Endothelial cell of umbilical vein (primary cell): ENCODE results near the gene ROBO2. TPM values are rescaled to one million over a fixed set of nuclear protein-coding genes. Genes with fewer than 3 reads are reported as not detected.

Source experiments
- BruUV-seq: library from RNA; stranded (reverse); fragments of 400-500 nt; replicated peaks from 2 replicates; lab custom pipeline; 2021; lab: Mats Ljungman, UMichigan
- CTCF ChIA-PET: fragments of 300-600, 350-600 bp; sonication (Branson Sonifier 250); formaldehyde crosslinking; loops from one replicate; lab custom pipeline; 2021; ENCODE audit warnings: antibody characterized with exemption, inconsistent platforms; lab: Charles Lee
- POLR2A ChIA-PET: fragments of 300-600, 350-600 bp; sonication (Branson Sonifier 250); formaldehyde crosslinking; loops from one replicate; lab custom pipeline; 2021; ENCODE audit warnings: antibody characterized with exemption, inconsistent platforms; lab: Charles Lee
- DNase-seq: peaks from one replicate; pipeline ENCODE4 v3.0.0-alpha.2; 2011; ENCODE audit warnings: low read depth, low spot score
- FAIRE-seq: peaks from 2 replicates; lab custom pipeline; 2011; peaks lifted over from hg19 to GRCh38; lab: Jason Lieb, UNC
- H2AFZ ChIP-seq: 2 replicates; pipeline ENCODE4 v1.6.0; 2012; ENCODE audit warnings: low read depth, low read length, control low read depth, inconsistent platforms
- H3K27ac ChIP-seq: 2 replicates; pipeline ENCODE4 v1.5.1; 2011; ENCODE audit warnings: low read depth, mild to moderate bottlenecking, control low read depth, low read length, moderate library complexity; ENCODE audit not compliant: insufficient read depth
- H3K27me3 ChIP-seq, 2 experiments: 2 replicates each; pipeline versions ENCODE4 v1.6.0 to v1.6.1; 2011; ENCODE audit warnings: low read length in 2 of 2, mixed read lengths in 1 of 2; ENCODE audit not compliant: control insufficient read depth in 2 of 2, insufficient read depth in 2 of 2
- H3K36me3 ChIP-seq, 2 experiments: 2 replicates in 1 of 2; 3 replicates in 1 of 2; pipeline ENCODE4 v1.5.1; 2011; ENCODE audit warnings: low read length in 2 of 2, mild to moderate bottlenecking in 1 of 2, moderate library complexity in 1 of 2; ENCODE audit not compliant: control insufficient read depth in 2 of 2, insufficient read depth in 2 of 2; ENCODE audit errors: extremely low read depth in 1 of 2
- H3K4me1 ChIP-seq: 3 replicates; pipeline ENCODE4 v1.5.1; 2011; ENCODE audit warnings: mild to moderate bottlenecking, low read length; ENCODE audit not compliant: control insufficient read depth, insufficient read depth; ENCODE audit errors: extremely low read depth
- H3K4me2 ChIP-seq: 2 replicates; pipeline ENCODE4 v1.6.1; 2011; ENCODE audit warnings: low read length, control low read depth, mixed read lengths; ENCODE audit not compliant: insufficient read depth
- H3K4me3 ChIP-seq, 3 experiments: fragments of 200-600 bp in 1 of 3; sonication (generic), shearing (Covaris generic) in 1 of 3; replicated peaks in 1 of 3; 2 replicates each; pipeline ENCODE4 v1.5.1; 2011 to 2016; ENCODE audit warnings: control low read depth in 3 of 3, low read length in 3 of 3, mild to moderate bottlenecking in 2 of 3, inconsistent platforms in 1 of 3, low read depth in 1 of 3, moderate library complexity in 1 of 3; ENCODE audit not compliant: insufficient read depth in 1 of 3
- H3K79me2 ChIP-seq: 2 replicates; pipeline ENCODE4 v1.6.0; 2012; ENCODE audit warnings: low read length, inconsistent platforms; ENCODE audit not compliant: control insufficient read depth, insufficient read depth
- H3K9ac ChIP-seq: replicated peaks from 2 replicates; pipeline ENCODE3; 2011; ENCODE audit warnings: low read length, control low read depth; ENCODE audit not compliant: insufficient read depth; ENCODE audit errors: extremely low read depth
- H3K9me1 ChIP-seq: replicated peaks from 3 replicates; pipeline ENCODE4 v1.6.0; 2011; ENCODE audit warnings: mild to moderate bottlenecking, low read length; ENCODE audit not compliant: control insufficient read depth, insufficient read depth; ENCODE audit errors: extremely low read depth
- H3K9me3 ChIP-seq: replicated peaks from 2 replicates; pipeline ENCODE4 v1.5.1; 2012; ENCODE audit warnings: low read length, inconsistent platforms; ENCODE audit not compliant: control insufficient read depth, insufficient read depth
- H4K20me1 ChIP-seq: replicated peaks from 2 replicates; pipeline ENCODE3; 2011; ENCODE audit warnings: mild to moderate bottlenecking, low read length; ENCODE audit not compliant: control insufficient read depth, insufficient read depth; ENCODE audit errors: extremely low read depth
- EZH2 ChIP-seq: IDR thresholded peaks from 2 replicates; pipeline ENCODE4 v1.6.1; 2012; ENCODE audit warnings: borderline replicate concordance, low read depth, mild to moderate bottlenecking, moderate library complexity, low read length, inconsistent platforms; ENCODE audit not compliant: severe bottlenecking
- FOS ChIP-seq: IDR thresholded peaks from 2 replicates; pipeline ENCODE4 v1.6.1; 2011; ENCODE audit warnings: mild to moderate bottlenecking, low read length, moderate library complexity, borderline replicate concordance; ENCODE audit not compliant: insufficient read depth
- GATA2 ChIP-seq: IDR thresholded peaks from 2 replicates; pipeline ENCODE4 v1.7.0; 2011; ENCODE audit warnings: low read depth, mild to moderate bottlenecking, moderate library complexity, mixed read lengths, low read length; ENCODE audit not compliant: insufficient read length, insufficient read depth
- JUN ChIP-seq: IDR thresholded peaks from 2 replicates; pipeline ENCODE4 v1.6.1; 2011; ENCODE audit warnings: borderline replicate concordance, low read depth; ENCODE audit not compliant: insufficient read length, insufficient read depth
- MAX ChIP-seq: IDR thresholded peaks from 2 replicates; pipeline ENCODE4 v1.6.1; 2011; ENCODE audit not compliant: insufficient read depth, insufficient read length
- MYC ChIP-seq: IDR thresholded peaks from one replicate; pipeline ENCODE4 v1.6.1; 2011; ENCODE audit warnings: mild to moderate bottlenecking, low read depth, low read length
- POLR2A ChIP-seq: IDR thresholded peaks from 2 replicates; pipeline ENCODE4 v1.6.1; 2012; ENCODE audit warnings: low read depth, mild to moderate bottlenecking, control low read depth, low read length
- POLR2AphosphoS5 ChIP-seq: IDR thresholded peaks from 2 replicates; pipeline ENCODE4 v1.6.1; 2012; ENCODE audit warnings: low read depth, mild to moderate bottlenecking, control low read depth, low read length, moderate library complexity; ENCODE audit not compliant: insufficient read depth
- dilution Hi-C: fragments of 300-500 bp; cut with MboI; formaldehyde crosslinking; loops from one replicate; pipeline ENCODE4 v1.15.0; 2019; ENCODE audit warnings: low sequenced_read_pairs; ENCODE audit not compliant: extremely low pct_ligation_motif_present
- intact Hi-C: fragments of 100-400 bp; cut with micrococcal nuclease; formaldehyde crosslinking; loops from one replicate; pipeline ENCODE4 v1.10.0; 2022
- polyA plus RNA-seq, 4 experiments: library from polyadenylated mRNA; depleted of rRNA in 3 of 4; stranded (reverse) in 3 of 4; unstranded in 1 of 4; fragments of >200 nt; gene quantifications; 2 replicates each; pipeline versions ENCODE4 v1.2.1 to v1.2.3, GENCODE V29; 2011 to 2012; ENCODE audit warnings: missing spikeins in 1 of 4
- total RNA-seq: library from RNA; stranded (reverse); gene quantifications from 2 replicates; pipeline ENCODE4 v1.2.3, GENCODE V29; 2021
- TF ChIP-seq, protein P1 (sequence below), 2 donors: IDR thresholded peaks; 1 replicate in 1 of 2; 2 replicates in 1 of 2; pipeline ENCODE4 v1.5.1; 2011; ENCODE audit warnings: low read length in 2 of 2, mild to moderate bottlenecking in 2 of 2, moderate library complexity in 2 of 2, control low read depth in 1 of 2, inconsistent platforms in 1 of 2, low read depth in 1 of 2; ENCODE audit not compliant: insufficient read depth in 1 of 2; ENCODE audit errors: extremely low read depth in 1 of 2

Gene ROBO2
- total and polyA plus RNA-seq, 2 donors (not counting 3 experiments of a cell fraction or from before 2014, with no cell fraction given), result not detected

GRCh38 chr3:77137559-77137958 lies 97.7 kb downstream of the ROBO2 start:
- Histone ChIP-seq H3K4me1 (no peaks in the 10 kb centered on the region), H3K27ac (no peak overlapping the region), H3K9me1 (no peaks in the 10 kb centered on the region), H4K20me1 (no peaks in the 10 kb centered on the region), H3K4me2 (no peak overlapping the region), H3K9me3 (no peaks in the 10 kb centered on the region), H3K9ac (no peak overlapping the region), H3K27me3 (no peaks in the 10 kb centered on the region), H3K4me3 (no peak overlapping the region), H3K79me2 (no peaks in the 10 kb centered on the region), H3K36me3 (no peaks in the 10 kb centered on the region), H2AFZ (no peak overlapping the region)
- intact Hi-C loops (no loop called here), dilution Hi-C loops (no loop called here)
- no TSS peak for BruUV-seq
- FAIRE-seq, result no peak
- TF ChIP-seq, protein P1, sequence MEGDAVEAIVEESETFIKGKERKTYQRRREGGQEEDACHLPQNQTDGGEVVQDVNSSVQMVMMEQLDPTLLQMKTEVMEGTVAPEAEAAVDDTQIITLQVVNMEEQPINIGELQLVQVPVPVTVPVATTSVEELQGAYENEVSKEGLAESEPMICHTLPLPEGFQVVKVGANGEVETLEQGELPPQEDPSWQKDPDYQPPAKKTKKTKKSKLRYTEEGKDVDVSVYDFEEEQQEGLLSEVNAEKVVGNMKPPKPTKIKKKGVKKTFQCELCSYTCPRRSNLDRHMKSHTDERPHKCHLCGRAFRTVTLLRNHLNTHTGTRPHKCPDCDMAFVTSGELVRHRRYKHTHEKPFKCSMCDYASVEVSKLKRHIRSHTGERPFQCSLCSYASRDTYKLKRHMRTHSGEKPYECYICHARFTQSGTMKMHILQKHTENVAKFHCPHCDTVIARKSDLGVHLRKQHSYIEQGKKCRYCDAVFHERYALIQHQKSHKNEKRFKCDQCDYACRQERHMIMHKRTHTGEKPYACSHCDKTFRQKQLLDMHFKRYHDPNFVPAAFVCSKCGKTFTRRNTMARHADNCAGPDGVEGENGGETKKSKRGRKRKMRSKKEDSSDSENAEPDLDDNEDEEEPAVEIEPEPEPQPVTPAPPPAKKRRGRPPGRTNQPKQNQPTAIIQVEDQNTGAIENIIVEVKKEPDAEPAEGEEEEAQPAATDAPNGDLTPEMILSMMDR (IDR thresholded peaks at IDR 0.05; ENCODE audit: extremely low read depth in 1 of 2, insufficient read depth in 1 of 2, low read depth in 1 of 2, low read length in 2 of 2), result no peak
- TF ChIP-seq EZH2 (no peak), POLR2AphosphoS5 (no peak), GATA2 (no peak), MAX (no peak), JUN (no peak), POLR2A (no peak), MYC (no peak), FOS (no peak)
- CTCF ChIA-PET, result no interaction called here
- POLR2A ChIA-PET, result no interaction called here
- DNase-seq, result no peak
